NCI-H2227 (cell line): ENCODE results near the gene MX1.

ENCODE experiments used
- DNase-seq: peaks from one replicate; lab custom pipeline; 2025; ENCODE audit not compliant: unreplicated experiment; lab: John Stamatoyannopoulos, UW

Gene MX1

DNA sequence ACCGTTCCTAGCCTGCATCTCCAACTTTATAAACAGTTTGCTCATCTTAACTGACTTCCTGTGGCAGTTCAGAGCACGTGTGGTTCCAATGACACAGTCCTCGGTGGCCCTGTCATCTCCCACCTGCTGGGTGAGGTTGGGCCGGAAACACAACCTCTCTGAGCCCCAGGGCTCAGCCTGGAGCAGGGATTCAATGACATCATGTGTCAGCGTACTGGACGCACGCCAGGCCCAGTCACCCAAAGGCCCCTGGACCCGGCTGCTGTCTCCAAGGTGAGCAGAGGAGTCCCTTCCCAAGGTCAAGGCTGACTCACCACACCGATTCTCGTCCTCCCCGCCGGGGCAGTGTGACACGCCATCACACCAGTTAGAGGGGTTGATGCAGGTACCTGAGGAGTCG is 62.0 kb downstream of the MX1 start:
- DNase-seq, result no peak

GRCh38 chr21:41489329-41489728 is 63.3 kb downstream of the MX1 start:
- DNase-seq, result no peak

DNA sequence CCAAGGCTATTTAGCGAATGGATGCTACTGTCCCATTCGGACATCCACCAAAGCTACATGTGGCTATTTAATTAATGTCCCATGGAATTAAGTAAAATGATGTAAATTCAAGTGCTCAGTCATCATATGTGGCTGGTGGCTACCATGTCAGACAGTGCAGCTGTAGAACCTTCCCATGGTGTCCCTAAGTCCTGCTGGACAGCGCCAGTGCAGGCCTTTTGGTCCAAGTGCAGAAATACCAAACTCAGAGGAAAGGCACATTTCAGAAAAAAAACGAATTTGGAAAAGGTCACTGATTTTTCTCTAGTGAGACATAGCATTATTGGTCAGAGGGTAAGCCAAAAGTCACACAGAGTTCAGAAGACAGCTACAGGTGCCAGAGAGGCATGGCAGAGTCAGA is 64.3 kb downstream of the MX1 start:
- no peak for DNase-seq

DNA sequence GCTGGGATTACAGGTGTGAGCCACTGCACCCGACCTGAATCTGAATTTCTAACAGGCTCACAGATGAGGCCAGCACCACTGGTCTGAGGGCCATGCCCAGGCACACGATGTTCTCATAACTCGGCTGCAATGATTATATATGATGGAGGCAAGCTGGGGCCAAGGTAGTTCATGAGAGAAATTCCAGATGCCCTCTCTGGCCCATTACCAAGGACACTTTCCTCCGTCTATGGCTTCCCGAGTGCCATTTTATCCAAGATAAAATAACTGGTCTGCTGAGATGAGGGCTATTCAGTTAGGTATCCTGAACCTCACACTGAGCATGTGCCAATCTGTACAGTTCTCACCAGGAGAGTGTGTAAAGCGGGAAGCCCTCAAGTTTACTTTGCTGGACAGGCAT is 65.4 kb downstream of the MX1 start:
- DNase-seq, result no peak

GRCh38 chr21:41494242-41494641 is 68.2 kb downstream of the MX1 start:
- DNase-seq, result no peak

- DNase-seq, result no peak
Observed at GRCh38 chr21:41497008-41497407, 71.0 kb downstream of the MX1 start.

GRCh38 chr21:41497788-41498187 is 71.7 kb downstream of the MX1 start:
- no peak for DNase-seq

DNA sequence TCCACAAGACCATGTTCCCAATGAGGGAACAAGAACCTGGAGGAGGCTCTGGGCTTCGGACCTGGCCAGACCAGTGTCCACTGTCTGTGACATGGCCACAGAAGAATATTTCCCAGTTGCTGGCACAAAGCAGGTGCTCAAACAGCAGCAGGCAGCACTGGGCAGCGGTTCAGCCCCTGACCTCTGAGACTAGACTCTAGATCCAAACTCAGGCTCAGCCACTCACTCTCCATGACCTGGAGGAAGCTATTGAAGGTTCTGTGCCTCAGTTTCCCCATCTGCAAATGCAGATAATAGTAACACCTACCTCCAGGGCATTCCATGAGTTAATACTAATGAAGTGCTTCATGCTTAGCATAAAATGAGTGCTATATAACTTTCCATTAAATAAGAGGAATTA is 73.9 kb downstream of the MX1 start:
- DNase-seq, result no peak

- no peak for DNase-seq
Observed at GRCh38 chr21:41500363-41500762, 74.3 kb downstream of the MX1 start.

DNA sequence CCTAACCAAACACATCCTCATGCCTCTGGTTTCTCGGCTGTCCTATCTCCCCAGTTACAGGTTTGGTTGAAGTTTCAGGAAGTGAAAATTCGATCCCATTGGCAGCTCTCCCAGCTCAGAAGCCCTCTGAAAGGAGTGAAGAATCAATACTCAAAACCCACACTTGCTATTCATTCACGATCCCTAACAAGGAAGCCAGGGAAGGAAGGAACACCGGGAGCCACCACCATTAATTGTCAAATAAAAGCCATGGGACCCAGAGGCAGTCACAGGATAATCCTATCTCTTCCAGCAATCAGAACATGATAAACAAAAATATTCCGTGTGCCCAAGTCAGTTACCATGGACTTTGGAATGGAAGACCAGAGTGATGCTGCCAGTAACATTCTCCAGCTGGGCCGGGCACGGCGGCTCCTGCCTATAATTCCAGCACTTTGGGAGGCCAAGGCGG is 74.9 kb downstream of the MX1 start:
- DNase-seq, result no peak

- no peak for DNase-seq
Observed at GRCh38 chr21:41501919-41502318, 75.9 kb downstream of the MX1 start.

DNA sequence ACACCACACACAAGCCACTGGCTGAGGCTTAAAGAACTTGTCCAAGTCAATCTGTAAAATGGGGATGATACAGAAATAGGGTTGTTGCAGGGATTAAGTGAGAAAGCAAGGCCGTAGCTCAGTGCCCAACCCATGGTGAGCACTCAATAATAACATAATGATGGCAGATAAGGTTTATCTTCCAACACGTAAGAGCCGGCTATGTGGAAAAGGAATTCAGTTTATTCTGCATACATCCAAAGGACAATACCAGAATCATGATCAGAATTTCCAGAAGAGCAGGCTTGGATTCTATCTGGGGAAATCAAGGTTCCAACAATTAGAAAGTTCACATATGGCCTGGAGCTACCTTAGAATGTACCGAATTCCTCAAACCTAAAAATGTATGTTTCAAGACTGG is 77.3 kb downstream of the MX1 start:
- no peak for DNase-seq

DNA sequence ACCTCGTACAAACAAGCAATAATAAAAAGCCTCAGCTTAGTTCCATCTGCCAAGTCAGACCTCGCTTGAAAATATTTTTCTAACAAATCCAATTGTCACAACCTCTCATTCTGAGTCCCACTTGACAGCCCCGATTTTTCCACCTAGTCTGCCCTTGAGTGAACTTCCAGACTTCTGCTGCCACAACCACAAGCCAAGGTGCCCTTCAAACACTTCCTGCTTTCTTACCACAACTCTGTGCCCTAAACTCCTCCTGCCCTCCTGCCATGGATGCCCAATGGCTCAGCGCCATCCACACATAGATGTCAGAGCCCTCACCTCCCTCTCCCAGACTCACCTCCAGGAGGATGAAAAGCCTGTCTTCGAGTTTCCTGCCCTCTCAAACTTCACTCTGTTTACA is 78.0 kb downstream of the MX1 start:
- DNase-seq, result no peak

- DNase-seq, result no peak
Observed at GRCh38 chr21:41506005-41506594, 80.1 kb downstream of the MX1 start.

GRCh38 chr21:41506611-41507520 is 80.8 kb downstream of the MX1 start:
- no peak for DNase-seq

GRCh38 chr21:41507521-41508414 is 81.7 kb downstream of the MX1 start, which contains the start of gene TMPRSS2:
Gene TMPRSS2 (minus strand): TSS chr21:41508158. CDS start chr21:41498133, 10,025 bp downstream.
- no peak for DNase-seq

- no peak for DNase-seq
Observed at GRCh38 chr21:41508415-41509144, 82.5 kb downstream of the MX1 start.
